ENCODE measurements around the gene RPS16.
A peak's percentile ranks its signal among the peaks of the same experiment; 100 is the strongest.

Gene RPS16

GRCh38 chr19:39408392-39409207 lies 27.1 kb downstream of the RPS16 start:
- DNase-seq (ENCODE audit: insufficient read length, low spot score) = no peak
- no peak for FAIRE-seq

- no peak for FAIRE-seq
- DNase-seq (ENCODE audit: insufficient read length, low spot score) = no peak
Observed at GRCh38 chr19:39407660-39408391, 27.9 kb downstream of the RPS16 start.

- no peak for FAIRE-seq
Observed at GRCh38 chr19:39407410-39407659, 28.4 kb downstream of the RPS16 start.

GRCh38 chr19:39406656-39407409 lies 28.9 kb downstream of the RPS16 start, which contains the start of gene ZFP36:
Gene ZFP36, plus strand, starts transcription at chr19:39406847. Its CDS starts 58 bp downstream, at chr19:39406905.
- no peak for DNase-seq (ENCODE audit: insufficient read length, low spot score)
- FAIRE-seq = no peak

More at GRCh38 chr19:39407410-39407659, 28.4 kb downstream of the RPS16 start:
- DNase-seq (ENCODE audit: insufficient read length, low spot score) = no peak

GRCh38 chr19:39405958-39406655 lies 29.6 kb downstream of the RPS16 start:
- FAIRE-seq (no peak), DNase-seq (ENCODE audit: insufficient read length, low spot score) (no peak)

- DNase-seq (ENCODE audit: insufficient read length, low spot score) (no peak), FAIRE-seq (no peak)
Observed at GRCh38 chr19:39405261-39405957, 30.3 kb downstream of the RPS16 start.

- DNase-seq (ENCODE audit: insufficient read length, low spot score) = peak; percentile 90
- FAIRE-seq = no peak
Observed at GRCh38 chr19:39403331-39404312, 32.1 kb downstream of the RPS16 start.

- DNase-seq (ENCODE audit: insufficient read length, low spot score) (no peak), FAIRE-seq (peak; percentile 51)
Observed at GRCh38 chr19:39402346-39403300, 33.1 kb downstream of the RPS16 start.

GRCh38 chr19:39401549-39402345 lies 34.0 kb downstream of the RPS16 start:
- DNase-seq (ENCODE audit: insufficient read length, low spot score) (no peak), FAIRE-seq (no peak)

- no peak for FAIRE-seq
- no peak for DNase-seq (ENCODE audit: insufficient read length, low spot score)
Observed at GRCh38 chr19:39401070-39401548, 34.6 kb downstream of the RPS16 start.

GRCh38 chr19:39400061-39400460 lies 35.7 kb downstream of the RPS16 start:
- FAIRE-seq (no peak), DNase-seq (ENCODE audit: insufficient read length, low spot score) (no peak)

- no peak for DNase-seq (ENCODE audit: insufficient read length, low spot score)
- no peak for FAIRE-seq
Observed at GRCh38 chr19:39399668-39400050, 36.1 kb downstream of the RPS16 start.

- FAIRE-seq = no peak
- no peak for DNase-seq (ENCODE audit: insufficient read length, low spot score)
Observed at GRCh38 chr19:39398297-39398864, 37.4 kb downstream of the RPS16 start.

- DNase-seq (ENCODE audit: insufficient read length, low spot score) = peak; percentile 77
- FAIRE-seq = no peak
Observed at GRCh38 chr19:39397360-39398296, 38.1 kb downstream of the RPS16 start.

- peak; percentile 98 for DNase-seq (ENCODE audit: insufficient read length, low spot score)
- FAIRE-seq = peak; percentile 99
Observed at GRCh38 chr19:39390751-39391437, 44.9 kb downstream of the RPS16 start, which contains the start of the genes MED29 and PAF1. Gene MED29, plus strand, starts transcription at chr19:39391378. Its CDS starts 45 bp downstream, at chr19:39391423. Gene PAF1, minus strand, starts transcription at chr19:39391106. Its CDS starts 242 bp downstream, at chr19:39390864.
